Endothelial cell of umbilical vein (primary cell): ENCODE measurements around the gene CDK10. TPM values are rescaled to one million over a fixed set of nuclear protein-coding genes. Genes with fewer than 3 reads are reported as not detected.

Experiments
- BruUV-seq: library from RNA; stranded (reverse); fragments of 400-500 nt; replicated peaks from 2 replicates; lab custom pipeline; 2021; lab: Mats Ljungman, UMichigan
- CTCF ChIA-PET: fragments of 300-600, 350-600 bp; sonication (Branson Sonifier 250); formaldehyde crosslinking; loops from one replicate; lab custom pipeline; 2021; ENCODE audit warnings: antibody characterized with exemption, inconsistent platforms; lab: Charles Lee
- POLR2A ChIA-PET: fragments of 300-600, 350-600 bp; sonication (Branson Sonifier 250); formaldehyde crosslinking; loops from one replicate; lab custom pipeline; 2021; ENCODE audit warnings: antibody characterized with exemption, inconsistent platforms; lab: Charles Lee
- DNase-seq: peaks from one replicate; pipeline ENCODE4 v3.0.0-alpha.2; 2011; ENCODE audit warnings: low read depth, low spot score
- FAIRE-seq: peaks from 2 replicates; lab custom pipeline; 2011; peaks lifted over from hg19 to GRCh38; lab: Jason Lieb, UNC
- H2AFZ ChIP-seq: 2 replicates; pipeline ENCODE4 v1.6.0; 2012; ENCODE audit warnings: low read depth, low read length, control low read depth, inconsistent platforms
- H3K27ac ChIP-seq: 2 replicates; pipeline ENCODE4 v1.5.1; 2011; ENCODE audit warnings: low read depth, mild to moderate bottlenecking, control low read depth, low read length, moderate library complexity; ENCODE audit not compliant: insufficient read depth
- H3K27me3 ChIP-seq, 2 experiments: 2 replicates each; pipeline versions ENCODE4 v1.6.0 to v1.6.1; 2011; ENCODE audit warnings: low read length in 2 of 2, mixed read lengths in 1 of 2; ENCODE audit not compliant: control insufficient read depth in 2 of 2, insufficient read depth in 2 of 2
- H3K36me3 ChIP-seq, 2 experiments: 2 replicates in 1 of 2; 3 replicates in 1 of 2; pipeline ENCODE4 v1.5.1; 2011; ENCODE audit warnings: low read length in 2 of 2, mild to moderate bottlenecking in 1 of 2, moderate library complexity in 1 of 2; ENCODE audit not compliant: control insufficient read depth in 2 of 2, insufficient read depth in 2 of 2; ENCODE audit errors: extremely low read depth in 1 of 2
- H3K4me1 ChIP-seq: 3 replicates; pipeline ENCODE4 v1.5.1; 2011; ENCODE audit warnings: mild to moderate bottlenecking, low read length; ENCODE audit not compliant: control insufficient read depth, insufficient read depth; ENCODE audit errors: extremely low read depth
- H3K4me2 ChIP-seq: 2 replicates; pipeline ENCODE4 v1.6.1; 2011; ENCODE audit warnings: low read length, control low read depth, mixed read lengths; ENCODE audit not compliant: insufficient read depth
- H3K4me3 ChIP-seq, 3 experiments: fragments of 200-600 bp in 1 of 3; sonication (generic), shearing (Covaris generic) in 1 of 3; replicated peaks in 1 of 3; 2 replicates each; pipeline ENCODE4 v1.5.1; 2011 to 2016; ENCODE audit warnings: control low read depth in 3 of 3, low read length in 3 of 3, mild to moderate bottlenecking in 2 of 3, inconsistent platforms in 1 of 3, low read depth in 1 of 3, moderate library complexity in 1 of 3; ENCODE audit not compliant: insufficient read depth in 1 of 3
- H3K79me2 ChIP-seq: 2 replicates; pipeline ENCODE4 v1.6.0; 2012; ENCODE audit warnings: low read length, inconsistent platforms; ENCODE audit not compliant: control insufficient read depth, insufficient read depth
- H3K9ac ChIP-seq: replicated peaks from 2 replicates; pipeline ENCODE3; 2011; ENCODE audit warnings: low read length, control low read depth; ENCODE audit not compliant: insufficient read depth; ENCODE audit errors: extremely low read depth
- H3K9me1 ChIP-seq: replicated peaks from 3 replicates; pipeline ENCODE4 v1.6.0; 2011; ENCODE audit warnings: mild to moderate bottlenecking, low read length; ENCODE audit not compliant: control insufficient read depth, insufficient read depth; ENCODE audit errors: extremely low read depth
- H3K9me3 ChIP-seq: replicated peaks from 2 replicates; pipeline ENCODE4 v1.5.1; 2012; ENCODE audit warnings: low read length, inconsistent platforms; ENCODE audit not compliant: control insufficient read depth, insufficient read depth
- H4K20me1 ChIP-seq: replicated peaks from 2 replicates; pipeline ENCODE3; 2011; ENCODE audit warnings: mild to moderate bottlenecking, low read length; ENCODE audit not compliant: control insufficient read depth, insufficient read depth; ENCODE audit errors: extremely low read depth
- EZH2 ChIP-seq: IDR thresholded peaks from 2 replicates; pipeline ENCODE4 v1.6.1; 2012; ENCODE audit warnings: borderline replicate concordance, low read depth, mild to moderate bottlenecking, moderate library complexity, low read length, inconsistent platforms; ENCODE audit not compliant: severe bottlenecking
- FOS ChIP-seq: IDR thresholded peaks from 2 replicates; pipeline ENCODE4 v1.6.1; 2011; ENCODE audit warnings: mild to moderate bottlenecking, low read length, moderate library complexity, borderline replicate concordance; ENCODE audit not compliant: insufficient read depth
- GATA2 ChIP-seq: IDR thresholded peaks from 2 replicates; pipeline ENCODE4 v1.7.0; 2011; ENCODE audit warnings: low read depth, mild to moderate bottlenecking, moderate library complexity, mixed read lengths, low read length; ENCODE audit not compliant: insufficient read length, insufficient read depth
- JUN ChIP-seq: IDR thresholded peaks from 2 replicates; pipeline ENCODE4 v1.6.1; 2011; ENCODE audit warnings: borderline replicate concordance, low read depth; ENCODE audit not compliant: insufficient read length, insufficient read depth
- MYC ChIP-seq: IDR thresholded peaks from one replicate; pipeline ENCODE4 v1.6.1; 2011; ENCODE audit warnings: mild to moderate bottlenecking, low read depth, low read length
- POLR2A ChIP-seq: IDR thresholded peaks from 2 replicates; pipeline ENCODE4 v1.6.1; 2012; ENCODE audit warnings: low read depth, mild to moderate bottlenecking, control low read depth, low read length
- POLR2AphosphoS5 ChIP-seq: IDR thresholded peaks from 2 replicates; pipeline ENCODE4 v1.6.1; 2012; ENCODE audit warnings: low read depth, mild to moderate bottlenecking, control low read depth, low read length, moderate library complexity; ENCODE audit not compliant: insufficient read depth
- dilution Hi-C: fragments of 300-500 bp; cut with MboI; formaldehyde crosslinking; loops from one replicate; pipeline ENCODE4 v1.15.0; 2019; ENCODE audit warnings: low sequenced_read_pairs; ENCODE audit not compliant: extremely low pct_ligation_motif_present
- intact Hi-C: fragments of 100-400 bp; cut with micrococcal nuclease; formaldehyde crosslinking; loops from one replicate; pipeline ENCODE4 v1.10.0; 2022
- polyA plus RNA-seq, 4 experiments: library from polyadenylated mRNA; depleted of rRNA in 3 of 4; stranded (reverse) in 3 of 4; unstranded in 1 of 4; fragments of >200 nt; gene quantifications; 2 replicates each; pipeline versions ENCODE4 v1.2.1 to v1.2.3, GENCODE V29; 2011 to 2012; ENCODE audit warnings: missing spikeins in 1 of 4
- total RNA-seq: library from RNA; stranded (reverse); gene quantifications from 2 replicates; pipeline ENCODE4 v1.2.3, GENCODE V29; 2021
- TF ChIP-seq, protein P1 (sequence below): IDR thresholded peaks from 2 replicates; pipeline ENCODE4 v1.6.1; 2011; ENCODE audit not compliant: insufficient read depth, insufficient read length
- TF ChIP-seq, protein P2 (sequence below), 2 donors: IDR thresholded peaks; 1 replicate in 1 of 2; 2 replicates in 1 of 2; pipeline ENCODE4 v1.5.1; 2011; ENCODE audit warnings: low read length in 2 of 2, mild to moderate bottlenecking in 2 of 2, moderate library complexity in 2 of 2, control low read depth in 1 of 2, inconsistent platforms in 1 of 2, low read depth in 1 of 2; ENCODE audit not compliant: insufficient read depth in 1 of 2; ENCODE audit errors: extremely low read depth in 1 of 2

CDK10 gene
- total and polyA plus RNA-seq, 2 donors (not counting 3 experiments of a cell fraction or from before 2014, with no cell fraction given): 74.5 to 99.9 TPM

DNA sequence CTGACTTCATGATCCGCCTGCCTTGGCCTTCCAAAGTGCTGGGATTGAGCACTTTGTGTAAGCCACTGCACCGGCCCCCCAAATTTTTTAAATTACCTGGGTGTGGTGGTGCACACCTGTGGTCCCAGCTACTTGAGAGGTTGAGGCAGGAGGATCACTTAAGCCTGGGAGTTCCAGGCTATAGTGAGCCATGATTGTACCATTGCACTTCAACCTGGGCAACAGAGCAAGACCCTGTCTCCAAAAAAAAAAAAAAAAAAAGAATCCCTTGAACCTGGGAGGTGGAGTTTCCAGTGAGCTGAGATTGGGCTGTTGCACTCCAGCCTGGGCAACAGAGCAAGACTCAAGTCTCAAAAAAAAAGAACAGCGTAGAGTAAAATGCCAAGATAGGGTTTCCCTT lies 50.1 kb downstream of the CDK10 start:
- Histone ChIP-seq H4K20me1 (no peaks in the 10 kb centered on the region), H3K27ac (no peak overlapping the region), H3K79me2 (no peaks in the 10 kb centered on the region), H3K4me3 (no peak overlapping the region), H3K9ac (no peak overlapping the region), H3K27me3 (no peaks in the 10 kb centered on the region), H2AFZ (no peak overlapping the region), H3K9me3 (no peaks in the 10 kb centered on the region), H3K9me1 (no peaks in the 10 kb centered on the region), H3K36me3 (peaks cover 24 to 68% of the 10 kb centered on the region in 2 experiments), H3K4me1 (no peaks in the 10 kb centered on the region), H3K4me2 (no peak overlapping the region)
- no peak for FAIRE-seq
- TF ChIP-seq, protein P1, sequence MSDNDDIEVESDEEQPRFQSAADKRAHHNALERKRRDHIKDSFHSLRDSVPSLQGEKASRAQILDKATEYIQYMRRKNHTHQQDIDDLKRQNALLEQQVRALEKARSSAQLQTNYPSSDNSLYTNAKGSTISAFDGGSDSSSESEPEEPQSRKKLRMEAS: no peak
- TF ChIP-seq, protein P2, sequence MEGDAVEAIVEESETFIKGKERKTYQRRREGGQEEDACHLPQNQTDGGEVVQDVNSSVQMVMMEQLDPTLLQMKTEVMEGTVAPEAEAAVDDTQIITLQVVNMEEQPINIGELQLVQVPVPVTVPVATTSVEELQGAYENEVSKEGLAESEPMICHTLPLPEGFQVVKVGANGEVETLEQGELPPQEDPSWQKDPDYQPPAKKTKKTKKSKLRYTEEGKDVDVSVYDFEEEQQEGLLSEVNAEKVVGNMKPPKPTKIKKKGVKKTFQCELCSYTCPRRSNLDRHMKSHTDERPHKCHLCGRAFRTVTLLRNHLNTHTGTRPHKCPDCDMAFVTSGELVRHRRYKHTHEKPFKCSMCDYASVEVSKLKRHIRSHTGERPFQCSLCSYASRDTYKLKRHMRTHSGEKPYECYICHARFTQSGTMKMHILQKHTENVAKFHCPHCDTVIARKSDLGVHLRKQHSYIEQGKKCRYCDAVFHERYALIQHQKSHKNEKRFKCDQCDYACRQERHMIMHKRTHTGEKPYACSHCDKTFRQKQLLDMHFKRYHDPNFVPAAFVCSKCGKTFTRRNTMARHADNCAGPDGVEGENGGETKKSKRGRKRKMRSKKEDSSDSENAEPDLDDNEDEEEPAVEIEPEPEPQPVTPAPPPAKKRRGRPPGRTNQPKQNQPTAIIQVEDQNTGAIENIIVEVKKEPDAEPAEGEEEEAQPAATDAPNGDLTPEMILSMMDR (IDR thresholded peaks at IDR 0.05; ENCODE audit: extremely low read depth in 1 of 2, insufficient read depth in 1 of 2, low read depth in 1 of 2, low read length in 2 of 2): no peak
- TF ChIP-seq FOS: no peak
- no peak for TF ChIP-seq EZH2
- no peak for TF ChIP-seq JUN
- no peak for TF ChIP-seq GATA2
- TF ChIP-seq MYC: no peak
- TF ChIP-seq POLR2AphosphoS5: no peak
- TF ChIP-seq POLR2A: no peak
- CTCF ChIA-PET: no interaction called here
- POLR2A ChIA-PET: no interaction called here
- no peak for DNase-seq
- dilution Hi-C loops (no loop called here), intact Hi-C loops (no loop called here)
- no TSS peak for BruUV-seq
